Adrenal gland (tissue), 12 donors: ENCODE measurements around the gene TRMT11. TPM values are rescaled to one million over a fixed set of nuclear protein-coding genes. Genes with fewer than 3 reads are reported as not detected.
"Not testable (repeated sequence)": the region's sequence is repeated elsewhere in the genome, so short reads cannot be mapped to it uniquely, and the experiment has no call there.

Source experiments
- DNase-seq, 7 donors: peaks; one replicate each; pipeline ENCODE4 v3.0.0-alpha.2; 2019 to 2020
- H3K27ac ChIP-seq, 5 donors: fragments of 200-600 bp; sonication (generic) in 4 of 5; 1 replicate in 3 of 5; 2 replicates in 2 of 5; pipeline versions ENCODE4 v1.5.1 to v1.8.0; 2016 to 2020; ENCODE audit warnings: mild to moderate bottlenecking in 1 of 5
- H3K27me3 ChIP-seq: fragments of 200-600 bp; 2 replicates; pipeline ENCODE4 v1.8.0; 2021
- H3K36me3 ChIP-seq, 2 donors: fragments of 200-600 bp; replicated peaks in 1 of 2; 1 replicate in 1 of 2; 2 replicates in 1 of 2; pipeline versions ENCODE4 v1.5.1 to v1.8.0; 2018 to 2022
- H3K4me1 ChIP-seq, 2 donors: fragments of 200-600 bp; replicated peaks in 1 of 2; 1 replicate in 1 of 2; 2 replicates in 1 of 2; pipeline versions ENCODE4 v1.5.1 to v1.8.0; 2018 to 2021
- H3K4me3 ChIP-seq, 4 donors: fragments of 200-600 bp; sonication (generic) in 3 of 4; one replicate each; pipeline ENCODE4 v1.5.1; 2016 to 2018
- H3K9me3 ChIP-seq, 3 donors: fragments of 200-600 bp; sonication (generic) in 1 of 3; replicated peaks in 1 of 3; 1 replicate in 2 of 3; 2 replicates in 1 of 3; pipeline versions ENCODE4 v1.5.1 to v1.8.0; 2016 to 2021
- CTCF ChIP-seq, 6 experiments: fragments of 450-650 bp in 4 of 6; fragments of 200-600 bp in 2 of 6; sonication (generic) in 1 of 6; IDR thresholded peaks; 1 replicate in 5 of 6; 2 replicates in 1 of 6; pipeline versions ENCODE4 v1.5.1 to v1.8.0; 2016 to 2021; ENCODE audit warnings: antibody characterized with exemption in 6 of 6, mild to moderate bottlenecking in 2 of 6, moderate library complexity in 1 of 6
- POLR2A ChIP-seq, 2 donors: fragments of 450-650 bp; IDR thresholded peaks; one replicate each; pipeline ENCODE4 v1.6.1; 2017; ENCODE audit warnings: antibody characterized with exemption in 2 of 2, mild to moderate bottlenecking in 2 of 2, moderate library complexity in 1 of 2
- WGBS, 4 donors: extraction: QIAGEN DNeasy Blood & Tissue Kit in 2 of 4; methylation state at CpG; one replicate each; pipeline versions ENCODE4 v1.1.5 to v1.1.7; 2013 to 2017; 5-methylcytosine and 5-hydroxymethylcytosine counted together
- intact Hi-C, 2 donors: fragments of 100-400 bp; cut with DNase I; formaldehyde crosslinking; loops; one replicate each; pipeline versions ENCODE4 v1.14.1 to v1.15.0; 2022 to 2023
- polyA plus RNA-seq, 3 donors: library from polyadenylated mRNA; stranded (reverse); fragments of 200-250 nt in 2 of 3; fragments of 350-450 nt in 1 of 3; fragmentation: Illumina TruSeq in 1 of 3; extraction: RNeasy Lipid Tissue Mini Kit (QIAGEN cat#74804) in 1 of 3; gene quantifications; one replicate each; pipeline ENCODE4 v1.2.3, GENCODE V29; 2013 to 2014
- total RNA-seq, 9 donors: library from RNA; depleted of rRNA in 4 of 9; stranded (reverse); fragments of >200 nt in 4 of 9; fragments of 120-200 nt in 1 of 9; fragmentation: NEBNext Ultra II Directional in 1 of 9; extraction: Animal tissue kit (Norgen Biotek cat#: 25700) in 1 of 9; gene quantifications; one replicate each; pipeline versions ENCODE4 v1.1.0 to v1.2.4, GENCODE V29; 2013 to 2023
- donor health status: healthy with polysubstance abuse.
- donor health status: Bipolar disorder and iron deficiency.
- donor health status: DM: yes; HTN: yes; CAD: no.
- donor health status: DM: no; HTN: no; CAD: no.
- donor health status: DM: no; HTN: no; CAD: no.
- donor health status: DM: yes; HTN: yes; CAD: no.

TRMT11 gene
- total and polyA plus RNA-seq, 12 donors: 9.7 to 29.9 (median 17.9) TPM

- Histone ChIP-seq H3K36me3 (peaks cover 0 to 34% of the 10 kb centered on the region in 2 donors), H3K27me3 (no peaks in the 10 kb centered on the region), H3K4me3 (no peak overlapping the region), H3K9me3 (peaks cover 0 to 3% (median 0%) of the 10 kb centered on the region in 3 donors), H3K4me1 (no peaks in the 10 kb centered on the region), H3K27ac (no peak overlapping the region)
- TF ChIP-seq CTCF (IDR thresholded peaks at IDR 0.05): no peak
- TF ChIP-seq POLR2A (IDR thresholded peaks at IDR 0.05): no peak
- intact Hi-C loops: no loop called here
- no peak for DNase-seq
Observed at GRCh38 chr6:126017668-126018067, 31.3 kb downstream of the TRMT11 start.

- no peak for TF ChIP-seq CTCF (IDR thresholded peaks at IDR 0.05)
- TF ChIP-seq POLR2A (IDR thresholded peaks at IDR 0.05): no peak
- WGBS, 4 donors: 95 to 99% (median 98%) methylated on average over 5 of the region's 5 CpGs
- Histone ChIP-seq H3K9me3 (peaks cover 0 to 7% (median 0%) of the 10 kb centered on the region in 3 donors), H3K27me3 (no peaks in the 10 kb centered on the region), H3K4me3 (no peak overlapping the region), H3K36me3 (peaks cover 0 to 46% of the 10 kb centered on the region in 2 donors), H3K27ac (no peak overlapping the region), H3K4me1 (no peaks in the 10 kb centered on the region)
- intact Hi-C loops: no loop called here
- DNase-seq: no peak
Observed at GRCh38 chr6:126020305-126021050, 34.1 kb downstream of the TRMT11 start.

- H3K36me3 ChIP-seq: peaks cover 0 to 43% of the 10 kb centered on the region in 2 donors
- H3K4me1 ChIP-seq, H3K27ac ChIP-seq, DNase-seq, H3K27me3 ChIP-seq, intact Hi-C loops, H3K9me3 ChIP-seq, H3K4me3 ChIP-seq: not testable (repeated sequence)
- WGBS, 4 donors: 92 to 98% (median 96%) methylated on average over 3 of the region's 3 CpGs
Observed at GRCh38 chr6:126023474-126023873, 37.1 kb downstream of the TRMT11 start.

- no peaks in the 10 kb centered on the region for H3K4me1 ChIP-seq
- H3K9me3 ChIP-seq: peaks cover 0 to 7% (median 0%) of the 10 kb centered on the region in 3 donors
- WGBS, 4 donors: 88 to 94% (median 91%) methylated on average over 2 of the region's 2 CpGs
- no peaks in the 10 kb centered on the region for H3K27me3 ChIP-seq
- no peak for TF ChIP-seq POLR2A (IDR thresholded peaks at IDR 0.05)
- no peak for TF ChIP-seq CTCF (IDR thresholded peaks at IDR 0.05)
- H3K27ac ChIP-seq: no peak overlapping the region
- no peak overlapping the region for H3K4me3 ChIP-seq
- no peak for DNase-seq
- intact Hi-C loops: no loop called here
- H3K36me3 ChIP-seq: peaks cover 0 to 32% of the 10 kb centered on the region in 2 donors
Observed at GRCh38 chr6:126026001-126026400, 39.7 kb downstream of the TRMT11 start.

- Histone ChIP-seq H3K27ac (no peak overlapping the region), H3K4me3 (no peak overlapping the region), H3K4me1 (no peaks in the 10 kb centered on the region), H3K27me3 (no peaks in the 10 kb centered on the region), H3K36me3 (peaks cover 0 to 17% of the 10 kb centered on the region in 2 donors), H3K9me3 (peaks cover 0 to 4% (median 0%) of the 10 kb centered on the region in 3 donors)
- DNase-seq: no peak
- intact Hi-C loops: no loop called here
- no peak for TF ChIP-seq POLR2A (IDR thresholded peaks at IDR 0.05)
Observed at GRCh38 chr6:126027601-126028000, 41.3 kb downstream of the TRMT11 start.
